HG03354 (cell line): Measurements from ENCODE around the gene EAF2.

ENCODE experiments used
- ATAC-seq: cut with Tn5 transposase; IDR thresholded peaks from one replicate; pipeline ENCODE4 v1.9.1; 2021; ENCODE audit warnings: mild to moderate bottlenecking; ENCODE audit not compliant: unreplicated experiment, poor library complexity, severe bottlenecking

EAF2 gene

DNA sequence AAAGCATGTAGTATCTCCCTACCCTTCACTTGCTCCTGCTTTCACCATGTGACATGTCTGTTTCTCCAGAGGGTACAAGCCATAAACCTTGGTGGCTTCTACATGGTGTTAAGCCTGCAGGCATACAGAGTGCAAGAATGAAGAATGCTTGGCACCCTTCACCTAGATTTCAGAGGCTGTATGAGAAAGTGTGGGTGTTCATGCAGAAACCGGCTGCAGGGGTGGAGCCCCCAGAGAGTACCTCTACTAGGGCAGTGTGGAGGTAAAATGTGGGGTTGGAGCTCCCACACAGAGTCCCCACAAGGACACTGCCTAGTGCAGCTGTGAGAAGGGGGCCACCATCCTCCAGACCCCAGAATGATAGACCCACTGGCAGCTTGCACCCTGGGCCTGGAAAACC lies 91.4 kb downstream of the EAF2 start:
- no peak for ATAC-seq
